Body of pancreas (tissue), 4 donors: ENCODE results near the gene PDCD1.

ENCODE experiments used
- CTCF ChIP-seq, 7 experiments: fragments of 450-650 bp in 4 of 7; fragments of 200-600 bp in 3 of 7; sonication (generic) in 3 of 7; IDR thresholded peaks; one replicate each; pipeline ENCODE4 v1.5.1; 2016 to 2019; ENCODE audit warnings: antibody characterized with exemption in 7 of 7
- POLR2A ChIP-seq, 3 donors: fragments of 450-650 bp; IDR thresholded peaks; one replicate each; pipeline ENCODE4 v1.6.1; 2016; ENCODE audit warnings: antibody characterized with exemption in 3 of 3, mild to moderate bottlenecking in 2 of 3

- TF ChIP-seq CTCF (IDR thresholded peaks at IDR 0.05) (no peak), POLR2A (IDR thresholded peaks at IDR 0.05) (no peak)
Observed at GRCh38 chr2:241869087-241869961, 10.6 kb upstream of the PDCD1 start, which contains the start of gene RTP5.
